Transverse colon (tissue), 4 donors: ENCODE measurements around the gene ATXN2L.

Experiments used
- POLR2A ChIP-seq: fragments of 450-650 bp; IDR thresholded peaks from one replicate; pipeline ENCODE4 v1.6.1; 2016; ENCODE audit warnings: antibody characterized with exemption, mild to moderate bottlenecking, moderate library complexity
- POLR2AphosphoS5 ChIP-seq, 3 donors: sonication (generic); formaldehyde crosslinking; IDR thresholded peaks; one replicate each; pipeline ENCODE4 v1.6.1; 2016; ENCODE audit warnings: antibody characterized with exemption in 3 of 3
- TF ChIP-seq, protein P1 (sequence below), 5 experiments: fragments of 200-600 bp in 3 of 5; fragments of 450-650 bp in 2 of 5; sonication (generic) in 3 of 5; IDR thresholded peaks; 1 replicate in 2 of 5; 2 replicates in 3 of 5; pipeline ENCODE4 v1.5.1; 2016 to 2017; ENCODE audit warnings: antibody characterized with exemption in 5 of 5, inconsistent platforms in 3 of 5, mild to moderate bottlenecking in 2 of 5, moderate library complexity in 1 of 5

DNA sequence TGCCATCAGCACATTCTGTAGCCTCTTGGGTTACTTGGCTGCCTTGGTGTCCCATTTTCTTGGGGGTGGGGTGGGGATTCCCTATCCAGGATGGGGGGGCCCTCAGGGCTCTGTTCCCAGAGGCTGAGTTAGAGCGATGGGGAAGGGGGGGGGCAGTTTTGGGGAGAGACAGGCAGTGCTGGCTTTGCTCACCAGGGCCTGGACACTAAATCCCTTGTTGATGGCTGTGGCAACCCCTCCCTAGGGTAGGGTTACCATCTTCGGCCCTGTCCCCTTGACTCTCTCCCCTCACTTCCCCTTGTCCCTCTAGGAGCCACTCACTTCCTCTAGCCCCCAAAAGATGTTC, 54.8 kb downstream of the ATXN2L start:
- TF ChIP-seq, protein P1, sequence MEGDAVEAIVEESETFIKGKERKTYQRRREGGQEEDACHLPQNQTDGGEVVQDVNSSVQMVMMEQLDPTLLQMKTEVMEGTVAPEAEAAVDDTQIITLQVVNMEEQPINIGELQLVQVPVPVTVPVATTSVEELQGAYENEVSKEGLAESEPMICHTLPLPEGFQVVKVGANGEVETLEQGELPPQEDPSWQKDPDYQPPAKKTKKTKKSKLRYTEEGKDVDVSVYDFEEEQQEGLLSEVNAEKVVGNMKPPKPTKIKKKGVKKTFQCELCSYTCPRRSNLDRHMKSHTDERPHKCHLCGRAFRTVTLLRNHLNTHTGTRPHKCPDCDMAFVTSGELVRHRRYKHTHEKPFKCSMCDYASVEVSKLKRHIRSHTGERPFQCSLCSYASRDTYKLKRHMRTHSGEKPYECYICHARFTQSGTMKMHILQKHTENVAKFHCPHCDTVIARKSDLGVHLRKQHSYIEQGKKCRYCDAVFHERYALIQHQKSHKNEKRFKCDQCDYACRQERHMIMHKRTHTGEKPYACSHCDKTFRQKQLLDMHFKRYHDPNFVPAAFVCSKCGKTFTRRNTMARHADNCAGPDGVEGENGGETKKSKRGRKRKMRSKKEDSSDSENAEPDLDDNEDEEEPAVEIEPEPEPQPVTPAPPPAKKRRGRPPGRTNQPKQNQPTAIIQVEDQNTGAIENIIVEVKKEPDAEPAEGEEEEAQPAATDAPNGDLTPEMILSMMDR (IDR thresholded peaks at IDR 0.05) = no peak
- TF ChIP-seq POLR2A (no peak), POLR2AphosphoS5 (IDR thresholded peaks at IDR 0.05) (no peak)
